ENCODE measurements around the gene FOXL1.

DNA sequence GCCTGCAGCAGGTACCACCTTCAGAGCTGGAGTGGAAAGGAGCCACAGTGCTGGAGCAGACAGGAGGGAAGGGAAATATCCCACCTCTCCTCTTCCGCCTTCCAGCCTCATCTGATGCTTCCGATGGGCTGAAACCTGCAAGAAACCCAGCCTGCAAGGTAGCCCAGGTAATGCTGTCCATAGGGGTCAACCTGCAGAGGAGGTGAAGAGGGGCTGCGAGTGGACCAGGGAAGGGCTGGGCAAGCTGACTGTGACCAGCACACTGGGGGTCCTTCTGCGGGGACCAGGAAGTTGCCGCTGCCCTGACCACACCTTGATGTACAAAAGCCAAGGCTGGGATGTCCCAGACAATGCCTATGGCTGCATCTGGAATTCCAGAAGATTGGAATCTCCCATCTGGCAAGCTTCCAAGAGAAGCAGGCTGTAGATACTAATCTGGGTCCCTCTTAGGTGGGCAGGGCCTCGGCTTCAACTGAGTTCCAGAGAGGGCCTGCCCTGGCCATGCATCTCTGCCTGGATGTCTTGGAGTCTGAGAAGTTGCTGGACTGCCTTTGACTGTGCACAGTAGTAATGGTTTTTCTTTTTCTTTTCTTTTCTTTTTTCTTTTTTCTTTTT is 5.8 kb downstream of the FOXL1 start:
- TF ChIP-seq ZNF449 (tag by site-specific recombination; IDR thresholded peaks at IDR 0.05): no peak
- no peak for TF ChIP-seq ATF2 (tag by site-specific recombination; IDR thresholded peaks at IDR 0.05; ENCODE audit: low read depth)
- TF ChIP-seq TRIM28 (IDR thresholded peaks at IDR 0.05; ENCODE audit: borderline replicate concordance, low read length): no peak
- no peak for TF ChIP-seq ZNF76 (tag by site-specific recombination; IDR thresholded peaks at IDR 0.05; ENCODE audit: borderline replicate concordance, low read depth)
- TF ChIP-seq ZNF610 (tag by site-specific recombination; IDR thresholded peaks at IDR 0.05; ENCODE audit: borderline replicate concordance): no peak
- no peak for TF ChIP-seq SALL2 (tag by site-specific recombination; IDR thresholded peaks at IDR 0.05; ENCODE audit: borderline replicate concordance)
- TF ChIP-seq, protein P1, sequence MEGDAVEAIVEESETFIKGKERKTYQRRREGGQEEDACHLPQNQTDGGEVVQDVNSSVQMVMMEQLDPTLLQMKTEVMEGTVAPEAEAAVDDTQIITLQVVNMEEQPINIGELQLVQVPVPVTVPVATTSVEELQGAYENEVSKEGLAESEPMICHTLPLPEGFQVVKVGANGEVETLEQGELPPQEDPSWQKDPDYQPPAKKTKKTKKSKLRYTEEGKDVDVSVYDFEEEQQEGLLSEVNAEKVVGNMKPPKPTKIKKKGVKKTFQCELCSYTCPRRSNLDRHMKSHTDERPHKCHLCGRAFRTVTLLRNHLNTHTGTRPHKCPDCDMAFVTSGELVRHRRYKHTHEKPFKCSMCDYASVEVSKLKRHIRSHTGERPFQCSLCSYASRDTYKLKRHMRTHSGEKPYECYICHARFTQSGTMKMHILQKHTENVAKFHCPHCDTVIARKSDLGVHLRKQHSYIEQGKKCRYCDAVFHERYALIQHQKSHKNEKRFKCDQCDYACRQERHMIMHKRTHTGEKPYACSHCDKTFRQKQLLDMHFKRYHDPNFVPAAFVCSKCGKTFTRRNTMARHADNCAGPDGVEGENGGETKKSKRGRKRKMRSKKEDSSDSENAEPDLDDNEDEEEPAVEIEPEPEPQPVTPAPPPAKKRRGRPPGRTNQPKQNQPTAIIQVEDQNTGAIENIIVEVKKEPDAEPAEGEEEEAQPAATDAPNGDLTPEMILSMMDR (tag by site-specific recombination; IDR thresholded peaks at IDR 0.05): no peak
- TF ChIP-seq ZSCAN4 (tag by site-specific recombination; IDR thresholded peaks at IDR 0.05): no peak
- TF ChIP-seq ZNF274 (IDR thresholded peaks at IDR 0.05; ENCODE audit: low read length): no peak
- no peak for TF ChIP-seq ZNF274 (tag by site-specific recombination; IDR thresholded peaks at IDR 0.05; ENCODE audit: borderline replicate concordance)
- TF ChIP-seq ZNF121 (tag by site-specific recombination; IDR thresholded peaks at IDR 0.05): no peak

Data from HEK293 (cell line).